OCI-LY7 (cell line): ENCODE results near the gene AKR7A2. TPM values are rescaled to one million over a fixed set of nuclear protein-coding genes. Genes with fewer than 3 reads are reported as not detected.

ENCODE experiments used
- BruUV-seq: library from RNA; stranded (reverse); fragments of 400-500 nt; replicated peaks from 2 replicates; lab custom pipeline; 2021; lab: Mats Ljungman, UMichigan
- CTCF ChIA-PET: fragments of 300-600 bp; sonication (Branson Sonifier 250); formaldehyde crosslinking; loops from one replicate; lab custom pipeline; 2022; ENCODE audit warnings: antibody characterized with exemption; ENCODE audit not compliant: unreplicated experiment; lab: Charles Lee
- POLR2A ChIA-PET: fragments of 300-600 bp; sonication (Branson Sonifier 250); formaldehyde crosslinking; loops from one replicate; lab custom pipeline; 2022; ENCODE audit warnings: antibody characterized with exemption; lab: Charles Lee
- DNase-seq: peaks from one replicate; pipeline ENCODE4 v3.0.0-alpha.2; 2015; ENCODE audit warnings: low spot score
- H2AFZ ChIP-seq: fragments of 200-600 bp; sonication (generic), shearing (Covaris generic); 2 replicates; pipeline ENCODE4 v1.6.1; 2014; ENCODE audit warnings: mild to moderate bottlenecking, antibody characterized with exemption, low read length, moderate library complexity
- H3K27ac ChIP-seq: fragments of 200-600 bp; sonication (generic); 2 replicates; pipeline ENCODE4 v1.5.1; 2014; ENCODE audit warnings: mixed run types, low read depth, mild to moderate bottlenecking, moderate library complexity, low read length, inconsistent platforms; ENCODE audit not compliant: poor library complexity, severe bottlenecking
- H3K36me3 ChIP-seq: fragments of 200-600 bp; sonication (generic); 2 replicates; pipeline ENCODE4 v1.6.1; 2014; ENCODE audit warnings: mild to moderate bottlenecking, antibody characterized with exemption, low read length, moderate library complexity, mixed read lengths; ENCODE audit not compliant: insufficient read depth
- H3K4me1 ChIP-seq: fragments of 200-600 bp; sonication (generic); 2 replicates; pipeline ENCODE4 v1.5.1; 2014; ENCODE audit warnings: mild to moderate bottlenecking, low read length; ENCODE audit not compliant: insufficient read depth, poor library complexity, severe bottlenecking
- H3K4me2 ChIP-seq: fragments of 200-600 bp; sonication (generic); 2 replicates; pipeline ENCODE4 v1.6.1; 2014; ENCODE audit warnings: mild to moderate bottlenecking, low read length
- H3K4me3 ChIP-seq: fragments of 200-600 bp; sonication (generic); 2 replicates; pipeline ENCODE4 v1.5.1; 2014; ENCODE audit warnings: mild to moderate bottlenecking, low read depth, low read length; ENCODE audit not compliant: poor library complexity, severe bottlenecking
- H3K79me2 ChIP-seq: fragments of 200-600 bp; sonication (generic); 2 replicates; pipeline ENCODE4 v1.6.1; 2016; ENCODE audit warnings: low read depth, mild to moderate bottlenecking, low read length, moderate library complexity, mixed read lengths; ENCODE audit not compliant: insufficient read depth
- H3K9me2 ChIP-seq: fragments of 200-600 bp; sonication (generic); 2 replicates; pipeline ENCODE4 v1.6.1; 2016; ENCODE audit warnings: mild to moderate bottlenecking, low read length, mixed read lengths; ENCODE audit not compliant: insufficient read depth
- H3K9me3 ChIP-seq: fragments of 200-600 bp; sonication (generic); 2 replicates; pipeline ENCODE4 v1.6.1; 2014; ENCODE audit warnings: mild to moderate bottlenecking, mixed run types, low read length, mixed read lengths
- H4K20me1 ChIP-seq: fragments of 200-600 bp; sonication (generic); 2 replicates; pipeline ENCODE4 v1.6.1; 2014; ENCODE audit warnings: mild to moderate bottlenecking, antibody characterized with exemption, low read length, moderate library complexity, mixed read lengths; ENCODE audit not compliant: insufficient read depth
- EZH2phosphoT487 ChIP-seq: fragments of 200-600 bp; sonication (generic); IDR thresholded peaks from 2 replicates; pipeline ENCODE4 v1.6.1; 2018; ENCODE audit warnings: low read depth, borderline replicate concordance, mild to moderate bottlenecking, mixed run types, antibody characterized with exemption, low read length, moderate library complexity, mixed read lengths
- intact Hi-C: fragments of 100-400 bp; cut with micrococcal nuclease; formaldehyde crosslinking; loops from one replicate; pipeline ENCODE4 v1.10.0; 2022; ENCODE audit not compliant: unreplicated experiment
- total RNA-seq, 2 experiments: library from RNA; depleted of rRNA in 1 of 2; stranded (reverse); fragments of >200 nt in 1 of 2; shearing (Covaris generic) in 1 of 2; gene quantifications; 2 replicates each; pipeline ENCODE4 v1.2.3, GENCODE V29; 2014 to 2022
- TF ChIP-seq, protein P1 (sequence below): fragments of 200-600 bp; sonication (generic); conservative IDR thresholded peaks from 2 replicates; pipeline ENCODE4 v1.5.1; 2014; ENCODE audit warnings: mild to moderate bottlenecking, antibody characterized with exemption, low read length, moderate library complexity, mixed read lengths

The AKR7A2 gene
- total RNA-seq, 2 experiments from 2014 or later = 54.2 to 75.2 TPM

DNA sequence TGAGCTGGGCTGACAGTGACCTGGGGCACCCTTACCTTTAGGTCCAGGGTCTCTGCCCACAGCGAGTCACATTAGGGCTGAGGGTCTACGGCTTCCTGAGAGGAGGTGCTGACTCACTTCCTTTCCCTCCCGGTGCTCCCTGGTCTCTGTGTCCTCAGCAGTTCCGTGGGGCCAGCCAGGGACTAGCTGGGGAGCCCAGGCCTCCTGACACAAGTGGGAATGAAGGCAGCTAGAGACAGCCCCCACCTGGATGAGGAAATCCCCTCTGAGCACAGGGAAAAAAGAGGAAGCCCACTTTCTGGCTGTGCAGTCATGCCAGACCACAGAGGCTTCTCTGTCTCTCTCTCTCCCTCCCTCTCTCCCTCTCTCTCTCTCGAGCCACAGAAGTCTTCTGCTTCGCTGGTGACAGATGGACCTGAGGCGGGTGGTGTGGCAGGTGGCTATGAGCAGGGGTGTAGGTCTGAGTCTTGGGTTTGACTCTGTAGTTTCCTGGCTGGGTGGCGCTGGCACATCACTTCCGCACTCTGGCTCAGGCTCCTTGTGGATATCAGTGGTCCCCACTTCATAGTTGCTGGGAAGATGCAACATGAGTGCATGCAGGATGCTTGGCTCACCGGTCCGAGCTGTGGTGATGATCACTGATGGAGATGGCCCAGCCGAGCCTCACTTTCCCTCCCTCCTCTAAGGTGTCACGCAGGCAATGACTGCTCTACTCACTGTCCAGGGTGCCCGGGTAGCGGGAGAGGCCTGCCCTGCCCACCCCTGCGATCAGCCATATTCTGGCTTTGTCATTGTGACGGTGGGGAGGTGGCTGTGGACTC, 3.6 kb upstream of the AKR7A2 start:
- Histone ChIP-seq H3K4me2 (peak overlapping the region; percentile 88), H3K9me2 (no peaks in the 10 kb centered on the region), H4K20me1 (no peaks in the 10 kb centered on the region), H3K36me3 (peaks cover 15% of the 10 kb centered on the region), H2AFZ (peak overlapping the region; percentile 49; the same call in 1 of the 2 replicates), H3K79me2 (peaks cover 18% of the 10 kb centered on the region; the same call in 1 of the 2 replicates), H3K27ac (peak overlapping the region; percentile 91), H3K4me1 (peaks cover 61% of the 10 kb centered on the region), H3K9me3 (no peaks in the 10 kb centered on the region), H3K4me3 (peak overlapping the region; percentile 82)
- no TSS peak for BruUV-seq
- TF ChIP-seq EZH2phosphoT487 = no peak
- TF ChIP-seq, protein P1, sequence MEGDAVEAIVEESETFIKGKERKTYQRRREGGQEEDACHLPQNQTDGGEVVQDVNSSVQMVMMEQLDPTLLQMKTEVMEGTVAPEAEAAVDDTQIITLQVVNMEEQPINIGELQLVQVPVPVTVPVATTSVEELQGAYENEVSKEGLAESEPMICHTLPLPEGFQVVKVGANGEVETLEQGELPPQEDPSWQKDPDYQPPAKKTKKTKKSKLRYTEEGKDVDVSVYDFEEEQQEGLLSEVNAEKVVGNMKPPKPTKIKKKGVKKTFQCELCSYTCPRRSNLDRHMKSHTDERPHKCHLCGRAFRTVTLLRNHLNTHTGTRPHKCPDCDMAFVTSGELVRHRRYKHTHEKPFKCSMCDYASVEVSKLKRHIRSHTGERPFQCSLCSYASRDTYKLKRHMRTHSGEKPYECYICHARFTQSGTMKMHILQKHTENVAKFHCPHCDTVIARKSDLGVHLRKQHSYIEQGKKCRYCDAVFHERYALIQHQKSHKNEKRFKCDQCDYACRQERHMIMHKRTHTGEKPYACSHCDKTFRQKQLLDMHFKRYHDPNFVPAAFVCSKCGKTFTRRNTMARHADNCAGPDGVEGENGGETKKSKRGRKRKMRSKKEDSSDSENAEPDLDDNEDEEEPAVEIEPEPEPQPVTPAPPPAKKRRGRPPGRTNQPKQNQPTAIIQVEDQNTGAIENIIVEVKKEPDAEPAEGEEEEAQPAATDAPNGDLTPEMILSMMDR = no peak; the same call in 1 of the 2 replicates
- ChIA-PET CTCF (interaction anchor here (0.6 kb wide), 1 partner anchor 173 kb away, joined by 5 read pairs; no protein-coding TSS in a partner anchor), POLR2A (no interaction called here)
- intact Hi-C loops = loop anchor here (1.0 to 2.0 kb wide), 2 partner anchors 26 to 65 kb away; partner anchors contain the start of genes EMC1 and MRTO4
- peak; percentile 92 for DNase-seq

DNA sequence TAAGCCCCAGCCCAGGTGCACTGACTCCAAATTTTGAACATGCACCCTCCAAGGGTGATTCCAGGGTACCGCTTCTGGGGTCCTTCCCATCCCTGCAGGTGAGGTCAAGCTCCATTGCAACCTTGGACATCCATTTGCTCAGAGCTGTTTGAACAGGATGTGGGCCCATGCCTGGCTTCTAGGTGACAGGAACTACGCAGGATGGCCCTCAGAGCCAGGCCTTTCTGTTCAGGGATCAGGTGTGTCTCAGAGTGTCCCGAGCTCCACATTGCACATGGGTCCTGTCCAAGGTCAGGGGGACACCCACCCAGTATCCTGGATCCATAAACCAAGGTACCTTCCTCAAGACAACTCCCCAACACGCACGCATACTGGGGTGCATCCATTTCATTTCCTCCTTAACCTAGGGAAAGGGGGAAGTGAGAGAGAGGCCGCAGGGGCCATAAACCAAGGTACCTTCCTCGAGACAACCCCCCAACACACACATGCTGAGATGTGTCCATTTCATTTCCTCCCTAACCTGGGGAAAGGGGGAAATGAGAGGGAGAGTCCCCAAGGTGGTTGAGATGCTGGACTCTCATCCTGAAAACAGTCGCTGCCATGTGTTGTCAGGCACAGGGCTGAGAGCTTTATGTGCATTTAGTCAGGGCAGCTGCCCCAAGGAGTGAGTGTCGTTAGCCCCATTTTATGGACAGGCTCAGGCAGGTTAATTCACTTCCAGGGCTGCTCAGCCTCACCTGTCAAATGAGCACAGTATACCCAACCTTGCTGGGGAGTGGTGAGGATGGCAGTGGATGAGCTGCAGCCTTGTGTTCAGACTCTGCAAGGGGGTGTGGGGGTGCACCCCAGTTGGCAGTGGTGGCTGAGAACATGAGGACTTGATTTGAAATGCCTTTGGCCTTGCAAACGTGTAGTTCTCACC, 2.3 kb upstream of the AKR7A2 start:
- Histone ChIP-seq H4K20me1 (no peaks in the 10 kb centered on the region), H3K9me2 (no peaks in the 10 kb centered on the region), H3K9me3 (no peaks in the 10 kb centered on the region), H3K27ac (peak overlapping the region; percentile 91), H3K4me3 (peak overlapping the region; percentile 82), H3K4me2 (peak overlapping the region; percentile 88), H3K4me1 (peaks cover 62% of the 10 kb centered on the region), H3K36me3 (peaks cover 12% of the 10 kb centered on the region), H2AFZ (no peak overlapping the region), H3K79me2 (peaks cover 18% of the 10 kb centered on the region; the same call in 1 of the 2 replicates)
- ChIA-PET CTCF (no interaction called here), POLR2A (no interaction called here)
- intact Hi-C loops = loop anchor here (2.0 kb wide), 1 partner anchor 63 kb away; the partner anchor contains the start of genes EMC1 and MRTO4
- DNase-seq = peak; percentile 68
- BruUV-seq = no TSS peak
- no peak for TF ChIP-seq EZH2phosphoT487
- TF ChIP-seq, protein P1 = no peak
